ENCODE measurements around the gene CRADD. TPM values are rescaled to one million over a fixed set of nuclear protein-coding genes. Genes with fewer than 3 reads are reported as not detected.

Gene CRADD
- total and polyA plus RNA-seq, 10 of the 15 experiments (the other 5 are each of a cell fraction or from before 2014, with no cell fraction given) = 7.6 to 15.5 (median 11.7) TPM

GRCh38 chr12:93793983-93794382 lies 116.8 kb downstream of the CRADD start:
- Histone ChIP-seq H3K9ac (ENCODE audit: control insufficient read depth, insufficient read depth, low read length) (no peak overlapping the region), H3K9me3 (replicated peaks; ENCODE audit: control insufficient read depth, insufficient read depth, low read length) (no peaks in the 10 kb centered on the region), H3K27me3 (replicated peaks in 1 of 2; ENCODE audit: control insufficient read depth in 2 of 2, insufficient read depth in 2 of 2, low read length in 1 of 2) (no peaks in the 10 kb centered on the region; a peak in 1 of 4 replicates), H3K36me3 (ENCODE audit: control insufficient read depth in 2 of 2, insufficient read depth in 2 of 2, low read length in 1 of 2) (no peaks in the 10 kb centered on the region), H3K79me2 (ENCODE audit: control insufficient read depth, insufficient read depth, low read length) (no peaks in the 10 kb centered on the region), H3K4me3 (no peak overlapping the region), H4K20me1 (ENCODE audit: control insufficient read depth, insufficient read depth) (no peaks in the 10 kb centered on the region), H3K4me1 (ENCODE audit: control insufficient read depth, insufficient read depth, low read length) (peaks cover 5% of the 10 kb centered on the region; the same call in 1 of the 2 replicates), H3K4me2 (ENCODE audit: control insufficient read depth, insufficient read depth) (no peak overlapping the region), H3K27ac (ENCODE audit: control insufficient read depth, insufficient read depth) (no peak overlapping the region), H2AFZ (ENCODE audit: control insufficient read depth, low read depth, low read length) (no peak overlapping the region)
- TF ChIP-seq POLR2A (IDR thresholded peaks at IDR 0.05; ENCODE audit: low read depth, low read length) = no peak
- TF ChIP-seq CREB1 (IDR thresholded peaks at IDR 0.05; ENCODE audit: low read depth) = no peak
- TF ChIP-seq BRCA1 (IDR thresholded peaks at IDR 0.05; ENCODE audit: low read depth, low read length) = no peak
- TF ChIP-seq SIN3A (IDR thresholded peaks at IDR 0.05; ENCODE audit: low read depth, low read length) = no peak
- no peak for TF ChIP-seq EZH2 (IDR thresholded peaks at IDR 0.05; ENCODE audit: borderline replicate concordance, control insufficient read depth, low read depth, low read length)
- no peak for TF ChIP-seq CEBPB (IDR thresholded peaks at IDR 0.05; ENCODE audit: borderline replicate concordance in 1 of 2, low read depth in 2 of 2, low read length in 2 of 2)
- no peak for TF ChIP-seq ATF3 (IDR thresholded peaks at IDR 0.05; ENCODE audit: borderline replicate concordance, extremely low read depth, low read depth, low read length)
- no peak for TF ChIP-seq MAX (IDR thresholded peaks at IDR 0.05; ENCODE audit: low read depth, low read length)
- no peak for TF ChIP-seq ZSCAN29 (IDR thresholded peaks at IDR 0.05)
- CTCF ChIA-PET = interaction anchor here (1.4 kb wide), 1 partner anchor 308 kb away, joined by 4 read pairs; no protein-coding TSS in a partner anchor
- intact Hi-C loops (cut with micrococcal nuclease; ENCODE audit: unreplicated experiment) (no loop called here), in situ Hi-C loops (cut with MboI) (no loop called here)
- RAD21 ChIA-PET (ENCODE audit: unreplicated experiment) = no interaction called here
- no peak for DNase-seq (ENCODE audit: low read depth, low spot score)
- ATAC-seq = no peak
- no peak for FAIRE-seq
- SMC1A ChIA-PET (ENCODE audit: uncharacterized antibody, unreplicated experiment) = no interaction called here
- BruUV-seq (replicated peaks) = no TSS peak
- POLR2A ChIA-PET = no interaction called here

Data from GM12878 (cell line).